Natural killer cell (primary cell): ENCODE measurements around the gene NCK2. TPM values are rescaled to one million over a fixed set of nuclear protein-coding genes. Genes with fewer than 3 reads are reported as not detected.

Experiments
- ATAC-seq, 3 donors: fragments of 150-1000 bp in 2 of 3; fragments of 200-7000 bp in 1 of 3; cut with Tn5 transposase; 1 replicate in 1 of 3; 2 replicates in 2 of 3; pipeline ENCODE4 v1.10.0; 2021; ENCODE audit warnings: mild to moderate bottlenecking in 2 of 3, moderate library complexity in 2 of 3
- DNase-seq, 2 donors: peaks; one replicate each; pipeline versions ENCODE4 v3.0.0 to v3.0.0-alpha.2; 2013 to 2021; ENCODE audit warnings: mixed read lengths in 1 of 2
- H3K27ac ChIP-seq: one replicate; pipeline ENCODE4 v1.5.1; 2013; ENCODE audit warnings: mild to moderate bottlenecking, low read length
- H3K27me3 ChIP-seq: one replicate; pipeline ENCODE4 v1.6.1; 2013; ENCODE audit warnings: low read length; ENCODE audit not compliant: control insufficient read depth, insufficient read depth
- H3K36me3 ChIP-seq: one replicate; pipeline ENCODE4 v1.6.1; 2013; ENCODE audit warnings: low read length; ENCODE audit not compliant: control insufficient read depth, insufficient read depth
- H3K4me1 ChIP-seq: one replicate; pipeline ENCODE4 v1.6.1; 2013; ENCODE audit warnings: low read length; ENCODE audit not compliant: control insufficient read depth, insufficient read depth
- H3K4me3 ChIP-seq: one replicate; pipeline ENCODE4 v1.5.1; 2013; ENCODE audit warnings: low read length
- H3K9me3 ChIP-seq: one replicate; pipeline ENCODE4 v1.6.1; 2013; ENCODE audit warnings: low read length; ENCODE audit not compliant: control insufficient read depth, insufficient read depth
- H3K27ac Mint-ChIP-seq, 2 donors: one replicate each; pipeline ENCODE4 v1.8.0; 2022; ENCODE audit warnings: mild to moderate bottlenecking in 2 of 2, mixed read lengths in 2 of 2, moderate library complexity in 1 of 2
- H3K27me3 Mint-ChIP-seq, 2 donors: one replicate each; pipeline ENCODE4 v1.8.0; 2022; ENCODE audit warnings: low read depth in 2 of 2, mixed read lengths in 2 of 2
- H3K36me3 Mint-ChIP-seq: one replicate; pipeline ENCODE4 v1.8.0; 2022; ENCODE audit warnings: mixed read lengths
- H3K4me1 Mint-ChIP-seq, 2 donors: one replicate each; pipeline ENCODE4 v1.8.0; 2022; ENCODE audit warnings: mixed read lengths in 2 of 2
- H3K4me3 Mint-ChIP-seq: one replicate; pipeline ENCODE4 v1.8.0; 2022; ENCODE audit warnings: mild to moderate bottlenecking, moderate library complexity, mixed read lengths
- H3K9me3 Mint-ChIP-seq, 2 donors: one replicate each; pipeline ENCODE4 v1.8.0; 2022; ENCODE audit warnings: mixed read lengths in 2 of 2
- WGBS: methylation state at CpG from one replicate; pipeline ENCODE4 v1.1.7; 2013; ENCODE audit warnings: missing lambda C conversion rate; ENCODE audit not compliant: insufficient coverage; 5-methylcytosine and 5-hydroxymethylcytosine counted together
- intact Hi-C: fragments of 100-400 bp; cut with micrococcal nuclease; formaldehyde crosslinking; loops from one replicate; pipeline ENCODE4 v1.14.2; 2022
- total RNA-seq, 4 donors: library from RNA; stranded (reverse); fragments of 120-200 nt in 1 of 4; gene quantifications; one replicate each; pipeline versions ENCODE4 v1.2.3 to v1.2.4, GENCODE V29; 2013 to 2022
- TF ChIP-seq, protein P1 (sequence below): fragments of 200-600 bp; IDR thresholded peaks from one replicate; pipeline ENCODE4 v1.8.0; 2022; ENCODE audit warnings: antibody characterized with exemption

The NCK2 gene
- total RNA-seq, 3 donors from 2014 or later (not counting 1 experiment from before 2014, with no cell fraction given) = 34.1 to 50.8 (median 43.0) TPM

DNA sequence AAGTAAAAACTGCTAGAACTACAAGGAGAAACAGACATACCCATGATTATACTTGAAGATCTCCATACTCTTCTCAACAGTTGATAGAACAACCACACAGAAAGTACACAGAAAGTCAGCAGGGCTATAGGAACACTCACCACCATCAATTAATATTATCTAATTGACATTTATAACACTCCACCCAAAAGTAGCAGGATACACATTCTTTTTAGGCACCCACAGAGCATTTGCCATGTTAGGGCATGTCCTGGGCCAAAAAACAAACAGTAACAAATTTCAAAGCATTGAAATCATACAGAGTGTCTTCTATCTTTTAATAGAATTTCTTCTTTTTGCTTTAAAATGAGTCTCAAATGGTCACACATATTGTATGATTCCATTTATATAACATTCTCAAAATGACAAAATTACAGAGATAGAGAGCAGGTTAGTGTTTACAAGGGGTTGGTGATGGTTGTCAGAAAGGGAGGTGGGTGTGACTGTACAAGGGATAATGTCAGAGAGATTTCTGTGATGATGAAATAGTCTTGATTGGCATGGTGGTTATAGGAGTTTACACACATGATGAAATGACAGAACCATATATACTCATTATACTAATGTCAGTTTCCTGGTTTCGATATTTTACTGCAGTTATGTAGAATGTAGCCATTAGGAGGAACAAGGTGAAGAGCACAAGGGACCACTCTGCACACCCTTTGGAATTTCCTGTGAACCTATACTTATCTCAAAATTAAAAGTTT, 82.8 kb downstream of the NCK2 start:
- H3K27ac Mint-ChIP-seq = peak overlapping the region; percentile 70 to 79
- peaks cover 72 to 79% of the 10 kb centered on the region in 2 donors for H3K4me1 Mint-ChIP-seq
- H3K4me3 ChIP-seq = no peak overlapping the region
- H3K4me1 ChIP-seq = peaks cover 9% of the 10 kb centered on the region
- ATAC-seq = peak in 1 of 3 donors; percentile 32
- H3K4me3 Mint-ChIP-seq = no peak overlapping the region
- H3K9me3 ChIP-seq = no peaks in the 10 kb centered on the region
- no CpG with 5 or more reads among the region's 1 CpG for WGBS
- H3K9me3 Mint-ChIP-seq = peaks cover 0 to 4% of the 10 kb centered on the region in 2 donors
- TF ChIP-seq, protein P1, sequence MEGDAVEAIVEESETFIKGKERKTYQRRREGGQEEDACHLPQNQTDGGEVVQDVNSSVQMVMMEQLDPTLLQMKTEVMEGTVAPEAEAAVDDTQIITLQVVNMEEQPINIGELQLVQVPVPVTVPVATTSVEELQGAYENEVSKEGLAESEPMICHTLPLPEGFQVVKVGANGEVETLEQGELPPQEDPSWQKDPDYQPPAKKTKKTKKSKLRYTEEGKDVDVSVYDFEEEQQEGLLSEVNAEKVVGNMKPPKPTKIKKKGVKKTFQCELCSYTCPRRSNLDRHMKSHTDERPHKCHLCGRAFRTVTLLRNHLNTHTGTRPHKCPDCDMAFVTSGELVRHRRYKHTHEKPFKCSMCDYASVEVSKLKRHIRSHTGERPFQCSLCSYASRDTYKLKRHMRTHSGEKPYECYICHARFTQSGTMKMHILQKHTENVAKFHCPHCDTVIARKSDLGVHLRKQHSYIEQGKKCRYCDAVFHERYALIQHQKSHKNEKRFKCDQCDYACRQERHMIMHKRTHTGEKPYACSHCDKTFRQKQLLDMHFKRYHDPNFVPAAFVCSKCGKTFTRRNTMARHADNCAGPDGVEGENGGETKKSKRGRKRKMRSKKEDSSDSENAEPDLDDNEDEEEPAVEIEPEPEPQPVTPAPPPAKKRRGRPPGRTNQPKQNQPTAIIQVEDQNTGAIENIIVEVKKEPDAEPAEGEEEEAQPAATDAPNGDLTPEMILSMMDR = no peak
- no peak overlapping the region for H3K27ac ChIP-seq
- no peak for DNase-seq
- H3K27me3 Mint-ChIP-seq = no peaks in the 10 kb centered on the region
- intact Hi-C loops = no loop called here
- H3K36me3 ChIP-seq = peaks cover 2% of the 10 kb centered on the region
- H3K27me3 ChIP-seq = no peaks in the 10 kb centered on the region
- H3K36me3 Mint-ChIP-seq = no peaks in the 10 kb centered on the region

DNA sequence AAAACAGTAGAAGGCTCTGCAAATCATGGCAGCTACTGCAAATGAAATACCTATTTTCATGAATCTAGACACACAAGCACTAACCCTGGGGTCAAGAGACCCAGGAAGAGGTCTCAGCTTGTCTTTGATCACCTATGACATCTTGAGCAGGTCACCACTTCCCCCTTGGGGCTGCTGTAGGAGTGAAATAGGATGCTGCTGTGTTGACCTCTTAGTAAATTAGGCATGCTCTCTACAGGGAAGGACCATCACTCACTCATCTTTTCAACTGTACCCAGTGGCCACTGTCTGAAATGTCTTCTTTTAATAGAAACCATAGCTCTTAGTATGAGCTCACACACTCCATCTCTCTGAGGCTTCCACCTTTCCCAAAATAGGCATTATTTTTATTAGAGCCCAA, 83.8 kb downstream of the NCK2 start:
- Histone ChIP-seq H3K4me1 (peaks cover 6% of the 10 kb centered on the region), H3K9me3 (no peaks in the 10 kb centered on the region)
- no peaks in the 10 kb centered on the region for H3K36me3 Mint-ChIP-seq

DNA sequence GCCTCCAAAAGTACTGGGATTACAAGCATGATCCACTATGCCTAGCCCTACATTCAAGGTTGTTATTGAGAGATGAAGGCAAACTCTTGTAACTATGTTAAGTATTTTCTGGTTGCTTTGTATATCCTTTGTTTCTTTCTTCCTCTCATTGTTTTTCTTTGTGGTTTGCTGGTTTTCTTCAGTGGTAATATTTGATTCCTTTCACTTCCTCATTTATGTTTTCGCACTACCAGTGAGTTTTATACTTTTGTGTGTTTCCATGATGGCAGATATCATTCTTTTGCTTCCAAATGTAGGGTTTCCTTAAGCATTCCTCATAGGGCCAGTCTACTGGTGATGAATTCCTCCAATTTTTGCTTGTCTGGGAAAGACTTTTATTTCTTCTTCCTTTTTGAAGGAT, 90.2 kb downstream of the NCK2 start:
- no peak overlapping the region for H3K4me3 ChIP-seq
- H3K9me3 Mint-ChIP-seq = peaks cover 6 to 8% of the 10 kb centered on the region in 2 donors
- no peaks in the 10 kb centered on the region for H3K36me3 ChIP-seq
- intact Hi-C loops = loop anchor here (5.0 kb wide), 1 partner anchor 38 kb away; no protein-coding TSS in a partner anchor
- H3K27ac ChIP-seq = peak overlapping the region; percentile 70
- H3K27ac Mint-ChIP-seq = peak overlapping the region; percentile 12 to 75
- no CpG with 5 or more reads among the region's 1 CpG for WGBS
- H3K27me3 ChIP-seq = no peaks in the 10 kb centered on the region
- DNase-seq = peak in 1 of 2 donors; percentile 48
- H3K4me3 Mint-ChIP-seq = no peak overlapping the region
- no peaks in the 10 kb centered on the region for H3K27me3 Mint-ChIP-seq
- TF ChIP-seq, protein P1 = no peak
- H3K4me1 ChIP-seq = peaks cover 22% of the 10 kb centered on the region
- ATAC-seq = no peak
- H3K9me3 ChIP-seq = peaks cover 12% of the 10 kb centered on the region
- peaks cover 78 to 83% of the 10 kb centered on the region in 2 donors for H3K4me1 Mint-ChIP-seq
- peaks cover 17% of the 10 kb centered on the region for H3K36me3 Mint-ChIP-seq

More for the DNA sequence above, 83.8 kb downstream of the NCK2 start:
- Histone ChIP-seq H3K36me3 (peaks cover 2% of the 10 kb centered on the region), H3K27ac (no peak overlapping the region), H3K27me3 (no peaks in the 10 kb centered on the region), H3K4me3 (no peak overlapping the region)
- DNase-seq (no peak), ATAC-seq (peak in 2 of 3 donors; percentile 29 to 59)
- Mint-ChIP-seq H3K4me1 (peaks cover 70 to 77% of the 10 kb centered on the region in 2 donors), H3K27ac (peak overlapping the region; percentile 70 to 79), H3K4me3 (no peak overlapping the region), H3K27me3 (no peaks in the 10 kb centered on the region), H3K9me3 (peaks cover 0 to 4% of the 10 kb centered on the region in 2 donors)
- TF ChIP-seq, protein P1 = no peak
- intact Hi-C loops = no loop called here
